ENCODE measurements around the gene LTC4S.
"Not testable (repeated sequence)": the region's sequence is repeated elsewhere in the genome, so short reads cannot be mapped to it uniquely, and the experiment has no call there.

LTC4S gene

GRCh38 chr5:179829732-179830435, 36.1 kb downstream of the LTC4S start:
- TF ChIP-seq CTCF (IDR thresholded peaks at IDR 0.05; ENCODE audit: borderline replicate concordance, insufficient read depth, low read depth, low read length), result no peak
- H3K4me3 ChIP-seq (ENCODE audit: low read depth, low read length), result no peak overlapping the region

- no peak for TF ChIP-seq CTCF (IDR thresholded peaks at IDR 0.05; ENCODE audit: borderline replicate concordance, insufficient read depth, low read depth, low read length)
- H3K4me3 ChIP-seq (ENCODE audit: low read depth, low read length), result no peak overlapping the region
These were observed 37.2 kb downstream of the LTC4S start for GRCh38 chr5:179830818-179831468.

GRCh38 chr5:179832039-179832745, 38.4 kb downstream of the LTC4S start:
- no peak overlapping the region for H3K4me3 ChIP-seq (ENCODE audit: low read depth, low read length)
- no peak for TF ChIP-seq CTCF (IDR thresholded peaks at IDR 0.05; ENCODE audit: borderline replicate concordance, insufficient read depth, low read depth, low read length)

GRCh38 chr5:179833056-179833708, 39.4 kb downstream of the LTC4S start:
- no peak for TF ChIP-seq CTCF (IDR thresholded peaks at IDR 0.05; ENCODE audit: borderline replicate concordance, insufficient read depth, low read depth, low read length)
- H3K4me3 ChIP-seq (ENCODE audit: low read depth, low read length), result no peak overlapping the region

- no peak overlapping the region for H3K4me3 ChIP-seq (ENCODE audit: low read depth, low read length)
- TF ChIP-seq CTCF (IDR thresholded peaks at IDR 0.05; ENCODE audit: borderline replicate concordance, insufficient read depth, low read depth, low read length), result no peak
These were observed 39.9 kb downstream of the LTC4S start for GRCh38 chr5:179833709-179834070.

- TF ChIP-seq CTCF (IDR thresholded peaks at IDR 0.05; ENCODE audit: borderline replicate concordance, insufficient read depth, low read depth, low read length), result no peak
- H3K4me3 ChIP-seq (ENCODE audit: low read depth, low read length), result no peak overlapping the region
These were observed 40.3 kb downstream of the LTC4S start for GRCh38 chr5:179834120-179834519.

GRCh38 chr5:179834871-179835270, 41.1 kb downstream of the LTC4S start:
- not testable (repeated sequence) for H3K4me3 ChIP-seq (ENCODE audit: low read depth, low read length)

Data from GM12875 (cell line).